CD14-positive monocyte (primary cell): ENCODE measurements around the gene OR4D9. TPM values are rescaled to one million over a fixed set of nuclear protein-coding genes. Genes with fewer than 3 reads are reported as not detected.
"Not testable (repeated sequence)": the region's sequence is repeated elsewhere in the genome, so short reads cannot be mapped to it uniquely, and the experiment has no call there.

Experiments
- DNase-seq, 3 donors: peaks; one replicate each; pipeline ENCODE4 v3.0.0-alpha.2; 2011 to 2022
- H2AFZ ChIP-seq: 2 replicates; pipeline ENCODE4 v1.6.0; 2012; ENCODE audit warnings: mild to moderate bottlenecking, low read depth, low read length, inconsistent platforms; ENCODE audit not compliant: insufficient read depth, poor library complexity, severe bottlenecking
- H3K27ac ChIP-seq, 2 donors: 1 replicate in 1 of 2; 2 replicates in 1 of 2; pipeline ENCODE4 v1.5.1; 2012 to 2013; ENCODE audit warnings: low read length in 2 of 2, control low read depth in 1 of 2, inconsistent platforms in 1 of 2, low read depth in 1 of 2, mild to moderate bottlenecking in 1 of 2
- H3K27me3 ChIP-seq, 2 donors: one replicate each; pipeline versions ENCODE4 v1.6.0 to v1.6.1; 2011 to 2013; ENCODE audit warnings: low read length in 2 of 2; ENCODE audit not compliant: control insufficient read depth in 2 of 2, insufficient read depth in 2 of 2
- H3K36me3 ChIP-seq, 2 donors: replicated peaks in 1 of 2; 1 replicate in 1 of 2; 2 replicates in 1 of 2; pipeline versions ENCODE4 v1.5.1 to v1.6.1; 2012 to 2013; ENCODE audit warnings: low read length in 2 of 2, control low read depth in 1 of 2, inconsistent platforms in 1 of 2, mild to moderate bottlenecking in 1 of 2; ENCODE audit not compliant: insufficient read depth in 2 of 2, control insufficient read depth in 1 of 2
- H3K4me1 ChIP-seq, 2 donors: 1 replicate in 1 of 2; 2 replicates in 1 of 2; pipeline versions ENCODE4 v1.5.1 to v1.6.1; 2012 to 2013; ENCODE audit warnings: low read length in 2 of 2, control low read depth in 1 of 2, inconsistent platforms in 1 of 2, mild to moderate bottlenecking in 1 of 2, moderate library complexity in 1 of 2; ENCODE audit not compliant: insufficient read depth in 2 of 2, control insufficient read depth in 1 of 2
- H3K4me2 ChIP-seq: replicated peaks from 2 replicates; pipeline ENCODE3; 2012; ENCODE audit warnings: low read length, moderate library complexity, mild to moderate bottlenecking; ENCODE audit not compliant: poor library complexity, severe bottlenecking; ENCODE audit errors: extremely low read depth
- H3K4me3 ChIP-seq, 3 experiments: fragments of 200-600 bp in 1 of 3; sonication (generic) in 1 of 3; replicated peaks in 1 of 3; 1 replicate in 2 of 3; 2 replicates in 1 of 3; pipeline ENCODE4 v1.5.1; 2011 to 2013; ENCODE audit warnings: low read length in 3 of 3, mild to moderate bottlenecking in 3 of 3, control low read depth in 2 of 3, low read depth in 2 of 3, inconsistent platforms in 1 of 3, moderate library complexity in 1 of 3
- H3K79me2 ChIP-seq: 2 replicates; pipeline ENCODE4 v1.6.0; 2012; ENCODE audit warnings: mild to moderate bottlenecking, control low read depth, inconsistent platforms, low read length, moderate library complexity; ENCODE audit not compliant: insufficient read depth
- H3K9ac ChIP-seq: 2 replicates; pipeline ENCODE4 v1.6.0; 2017; ENCODE audit warnings: low read length, mild to moderate bottlenecking; ENCODE audit not compliant: insufficient read depth, poor library complexity, severe bottlenecking
- H3K9me3 ChIP-seq, 2 donors: replicated peaks in 1 of 2; 1 replicate in 1 of 2; 2 replicates in 1 of 2; pipeline versions ENCODE4 v1.5.1 to v1.6.1; 2012 to 2013; ENCODE audit warnings: low read length in 2 of 2, control low read depth in 1 of 2; ENCODE audit not compliant: control insufficient read depth in 1 of 2, insufficient read depth in 1 of 2
- H4K20me1 ChIP-seq: 2 replicates; pipeline ENCODE4 v1.6.0; 2012; ENCODE audit warnings: mild to moderate bottlenecking, low read length, control low read depth, moderate library complexity; ENCODE audit not compliant: insufficient read depth
- H3K27ac Mint-ChIP-seq, 7 donors: one replicate each; pipeline ENCODE4 v1.8.0; 2020; ENCODE audit warnings: mild to moderate bottlenecking in 7 of 7, mixed read lengths in 7 of 7, moderate library complexity in 6 of 7, inconsistent platforms in 2 of 7
- H3K27me3 Mint-ChIP-seq, 3 donors: one replicate each; pipeline ENCODE4 v1.8.0; 2021 to 2022; ENCODE audit warnings: low read depth in 3 of 3, mild to moderate bottlenecking in 3 of 3, mixed read lengths in 3 of 3, moderate library complexity in 3 of 3, inconsistent platforms in 1 of 3
- H3K36me3 Mint-ChIP-seq, 2 donors: one replicate each; pipeline ENCODE4 v1.8.0; 2020; ENCODE audit warnings: mixed read lengths in 2 of 2, inconsistent platforms in 1 of 2, mild to moderate bottlenecking in 1 of 2
- H3K4me1 Mint-ChIP-seq: one replicate; pipeline ENCODE4 v1.8.0; 2020; ENCODE audit warnings: mild to moderate bottlenecking, mixed read lengths
- H3K4me3 Mint-ChIP-seq, 2 donors: one replicate each; pipeline ENCODE4 v1.8.0; 2020; ENCODE audit warnings: mild to moderate bottlenecking in 2 of 2, mixed read lengths in 2 of 2, moderate library complexity in 1 of 2
- H3K9me3 Mint-ChIP-seq, 7 donors: one replicate each; pipeline ENCODE4 v1.8.0; 2020 to 2022; ENCODE audit warnings: mixed read lengths in 7 of 7, mild to moderate bottlenecking in 6 of 7, moderate library complexity in 6 of 7, inconsistent platforms in 2 of 7
- CTCF ChIP-seq: fragments of 200-600 bp; IDR thresholded peaks from one replicate; pipeline ENCODE4 v1.8.0; 2022; ENCODE audit warnings: antibody characterized with exemption, mild to moderate bottlenecking
- WGBS: methylation state at CpG from one replicate; pipeline ENCODE4 v1.1.5; 2013; ENCODE audit warnings: missing lambda C conversion rate; ENCODE audit not compliant: insufficient coverage; 5-methylcytosine and 5-hydroxymethylcytosine counted together
- intact Hi-C, 2 donors: fragments of 100-400 bp; cut with micrococcal nuclease; formaldehyde crosslinking; loops; one replicate each; pipeline versions ENCODE4 v1.15.0 to v1.15.1; 2023
- polyA plus RNA-seq, 3 donors: library from polyadenylated mRNA; depleted of rRNA in 1 of 3; unstranded in 2 of 3; stranded (reverse) in 1 of 3; fragments of 300-500 nt in 2 of 3; fragments of >200 nt in 1 of 3; fragmentation: Illumina TruSeq in 2 of 3; gene quantifications; 1 replicate in 2 of 3; 2 replicates in 1 of 3; pipeline ENCODE4 v1.2.3, GENCODE V29; 2012 to 2021

OR4D9 gene
- polyA plus RNA-seq, 3 donors, result not detected

- H3K27me3 Mint-ChIP-seq, result peaks cover 0 to 3% (median 0%) of the 10 kb centered on the region in 3 donors
- no peak for DNase-seq
- Histone ChIP-seq H3K9ac (no peak overlapping the region), H3K36me3 (no peaks in the 10 kb centered on the region), H3K27ac (peak overlapping the region in 1 of 2 donors; percentile 53), H4K20me1 (no peaks in the 10 kb centered on the region), H3K4me2 (peak overlapping the region; percentile 61), H3K79me2 (no peaks in the 10 kb centered on the region), H2AFZ (no peak overlapping the region), H3K27me3 (no peaks in the 10 kb centered on the region), H3K9me3 (no peaks in the 10 kb centered on the region), H3K4me3 (no peak overlapping the region), H3K4me1 (peaks cover 30 to 35% of the 10 kb centered on the region in 2 donors)
- no peak overlapping the region for H3K4me3 Mint-ChIP-seq
- WGBS, result 67% methylated on average over 1 of the region's 1 CpG
- H3K36me3 Mint-ChIP-seq, result no peaks in the 10 kb centered on the region
- intact Hi-C loops, result no loop called here
- peaks cover 0 to 3% (median 0%) of the 10 kb centered on the region in 7 donors for H3K9me3 Mint-ChIP-seq
- no peak for TF ChIP-seq CTCF
- H3K27ac Mint-ChIP-seq, result peak overlapping the region in 1 of 7 donors; percentile 60
- H3K4me1 Mint-ChIP-seq, result peaks cover 34% of the 10 kb centered on the region
Observed at GRCh38 chr11:59511675-59512074, 336 bp downstream of the OR4D9 start.

DNA sequence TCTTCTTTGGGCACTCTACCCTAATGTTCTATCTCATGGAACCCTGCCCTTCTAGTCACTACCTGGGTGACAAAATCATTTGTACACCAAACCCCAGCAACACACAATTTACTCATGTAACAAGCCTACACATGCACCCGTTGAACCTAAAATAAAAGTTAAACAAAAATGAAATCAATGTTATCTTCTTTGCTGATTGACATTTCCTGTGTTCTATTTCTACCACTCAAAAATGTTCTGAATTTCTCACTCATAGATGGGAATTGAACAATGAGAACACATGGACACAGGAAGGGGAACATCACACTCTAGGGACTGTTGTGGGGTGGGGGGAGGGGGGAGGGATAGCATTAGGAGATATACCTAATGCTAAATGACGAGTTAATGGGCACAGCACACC is 8.8 kb downstream of the OR4D9 start:
- H4K20me1 ChIP-seq, H3K4me3 Mint-ChIP-seq, H3K27me3 ChIP-seq, H3K9ac ChIP-seq, H3K36me3 Mint-ChIP-seq, H3K36me3 ChIP-seq, H3K27ac ChIP-seq, H3K79me2 ChIP-seq, H3K4me3 ChIP-seq, H3K27ac Mint-ChIP-seq, H3K4me2 ChIP-seq, H3K9me3 Mint-ChIP-seq, DNase-seq, H3K9me3 ChIP-seq, H2AFZ ChIP-seq, H3K4me1 ChIP-seq, H3K4me1 Mint-ChIP-seq, H3K27me3 Mint-ChIP-seq, intact Hi-C loops: not testable (repeated sequence)
- WGBS, result no CpG with 5 or more reads among the region's 2 CpGs
